ENCODE data around the gene SYTL5.

Gene SYTL5

GRCh38 chrX:38028300-38028699 is 21.9 kb downstream of the SYTL5 start:
- DNase-seq, result no peak

GRCh38 chrX:38036466-38036865 is 30.1 kb downstream of the SYTL5 start:
- DNase-seq, result no peak

GRCh38 chrX:38038501-38038900 is 32.1 kb downstream of the SYTL5 start:
- DNase-seq, result no peak

DNA sequence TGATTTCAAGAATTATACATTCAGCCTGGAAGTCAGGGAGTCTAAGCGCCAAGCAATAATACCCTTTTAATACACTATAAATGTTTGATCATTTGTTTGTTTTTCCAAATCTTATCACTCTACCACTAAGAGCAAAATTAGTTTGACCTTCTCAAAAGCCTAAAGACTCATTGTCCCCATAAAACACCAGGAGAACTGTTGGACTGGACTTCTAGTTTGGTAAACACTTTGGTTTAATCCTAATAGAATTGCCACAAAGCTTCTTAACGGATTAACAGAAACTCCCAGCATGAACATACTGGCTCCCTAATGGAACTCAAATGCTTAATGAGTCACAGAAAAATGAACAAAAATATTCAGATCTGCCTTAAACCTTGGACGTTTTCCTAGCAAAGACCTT is 34.9 kb downstream of the SYTL5 start:
- no peak for DNase-seq

- DNase-seq, result no peak
Observed at GRCh38 chrX:38044701-38045100, 38.3 kb downstream of the SYTL5 start.

DNA sequence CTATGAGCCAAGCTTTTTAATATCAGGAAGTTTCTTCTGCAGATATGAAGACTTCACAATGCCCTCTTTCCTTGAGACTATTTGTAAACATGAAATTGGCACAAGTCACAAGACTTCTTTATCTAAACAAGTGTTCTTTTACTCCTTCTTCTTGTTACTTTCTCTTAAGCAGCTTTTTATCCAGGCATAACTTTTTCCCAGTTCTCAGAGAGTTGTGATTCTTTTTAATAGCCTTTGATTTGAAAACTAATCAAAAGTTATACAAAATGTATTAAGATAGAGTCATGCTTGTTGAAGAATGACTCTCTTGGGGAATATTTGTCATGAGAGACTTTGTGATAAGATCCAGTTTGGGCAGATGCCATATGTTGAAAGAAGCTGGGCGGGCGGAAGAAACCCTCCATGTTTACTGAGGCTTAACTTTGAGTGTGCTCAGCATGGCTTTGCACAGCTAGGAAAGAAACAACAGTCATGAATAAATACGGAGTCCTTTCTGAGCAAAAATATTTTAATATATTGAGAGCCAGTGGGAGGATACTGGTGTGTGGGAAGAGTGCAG is 39.3 kb downstream of the SYTL5 start:
- DNase-seq, result no peak

GRCh38 chrX:38048886-38049285 is 42.5 kb downstream of the SYTL5 start:
- DNase-seq, result no peak

DNA sequence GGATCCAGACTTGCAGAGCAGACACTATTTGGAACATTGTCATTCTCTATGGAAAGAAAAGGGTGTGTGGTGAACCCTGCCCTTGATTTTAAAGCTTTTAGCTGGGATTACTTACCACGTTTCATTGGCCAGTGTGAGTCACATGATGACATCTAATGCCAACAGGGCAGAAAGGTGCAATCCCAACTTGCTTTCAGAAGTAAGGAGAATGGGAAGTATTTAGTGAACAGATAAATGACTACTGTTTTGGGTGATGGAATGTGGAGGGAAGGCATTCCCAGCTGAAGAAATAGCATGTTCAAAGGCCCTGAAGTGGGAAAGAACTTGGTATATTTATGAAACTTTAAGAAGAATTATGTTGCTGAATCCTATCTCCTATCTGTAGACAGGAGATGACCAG is 44.5 kb downstream of the SYTL5 start:
- no peak for DNase-seq

DNA sequence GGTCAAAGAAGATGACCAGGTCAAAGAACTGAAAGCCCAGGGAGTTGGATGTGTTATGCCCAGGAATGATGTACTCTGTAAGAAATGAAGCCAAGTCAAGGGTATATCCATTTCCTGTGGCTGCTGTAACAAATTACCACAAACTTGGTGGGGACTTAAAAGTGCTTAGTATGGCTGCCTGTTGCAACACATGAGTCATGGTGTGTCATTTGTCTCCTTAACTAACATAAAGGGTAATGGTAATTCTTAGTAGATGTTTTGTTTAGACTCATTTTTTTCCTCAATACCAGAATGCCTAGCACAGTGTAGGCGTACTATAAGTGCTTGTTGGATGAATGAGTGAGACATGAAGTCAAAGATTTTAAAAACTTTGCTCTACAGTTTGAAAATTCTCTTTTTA is 45.7 kb downstream of the SYTL5 start:
- no peak for DNase-seq

DNA sequence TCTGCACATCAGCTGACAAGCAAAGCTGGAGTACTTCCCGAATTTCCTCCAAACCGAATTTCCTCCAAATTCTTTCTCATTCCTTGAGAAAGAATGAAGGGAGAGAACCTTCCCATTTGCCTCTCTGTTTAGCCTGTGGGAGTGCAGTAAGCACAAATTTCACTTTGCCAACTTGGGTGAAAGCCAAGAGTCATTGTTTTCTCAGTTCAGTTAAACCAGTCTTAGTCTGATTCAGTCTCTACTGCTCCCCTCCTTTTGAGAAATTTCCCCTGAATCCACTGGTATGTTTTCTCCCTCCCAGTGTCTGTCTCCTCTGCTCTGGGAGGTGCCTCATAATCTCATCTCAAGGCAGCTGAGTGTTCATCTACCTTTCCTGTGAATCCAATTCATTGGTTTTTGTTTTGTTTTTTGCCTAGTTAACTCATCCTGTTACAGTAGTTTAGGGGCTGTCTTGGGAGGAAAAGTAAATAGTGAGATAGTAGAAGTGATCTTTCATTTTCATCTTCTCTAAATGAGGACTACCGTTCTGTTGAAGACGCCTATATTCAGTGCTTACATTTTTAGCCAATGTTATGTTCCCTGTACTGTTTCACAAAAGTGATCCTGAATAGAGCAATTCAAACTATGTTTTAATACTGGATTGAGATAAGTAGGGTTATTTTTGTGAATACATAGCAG is 49.0 kb downstream of the SYTL5 start:
- DNase-seq, result no peak

DNA sequence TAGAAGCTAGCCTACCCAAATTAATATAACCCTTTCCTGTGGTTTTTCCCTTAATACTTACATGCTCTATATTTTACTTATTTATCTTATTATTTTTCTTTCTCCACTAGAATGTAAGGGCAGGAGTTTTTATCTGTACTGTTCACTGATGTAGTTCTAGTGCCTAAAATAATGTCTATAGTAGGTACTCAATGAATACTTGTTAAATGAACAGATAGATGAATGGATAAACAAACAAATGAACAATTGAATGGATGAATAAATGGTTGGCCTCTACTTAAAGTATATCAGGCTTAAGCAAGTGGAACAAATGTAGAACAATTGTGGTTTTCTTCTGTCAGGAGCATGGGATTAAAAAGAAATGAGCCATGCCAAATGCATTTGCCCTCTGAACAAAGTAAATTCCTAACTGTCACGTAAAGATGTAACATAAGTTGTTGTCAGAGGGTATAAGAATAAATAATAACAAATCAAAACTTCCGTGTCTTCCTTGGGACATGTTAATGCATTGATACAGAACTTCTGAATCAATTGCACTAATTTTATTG is 54.1 kb downstream of the SYTL5 start:
- DNase-seq, result no peak

DNA sequence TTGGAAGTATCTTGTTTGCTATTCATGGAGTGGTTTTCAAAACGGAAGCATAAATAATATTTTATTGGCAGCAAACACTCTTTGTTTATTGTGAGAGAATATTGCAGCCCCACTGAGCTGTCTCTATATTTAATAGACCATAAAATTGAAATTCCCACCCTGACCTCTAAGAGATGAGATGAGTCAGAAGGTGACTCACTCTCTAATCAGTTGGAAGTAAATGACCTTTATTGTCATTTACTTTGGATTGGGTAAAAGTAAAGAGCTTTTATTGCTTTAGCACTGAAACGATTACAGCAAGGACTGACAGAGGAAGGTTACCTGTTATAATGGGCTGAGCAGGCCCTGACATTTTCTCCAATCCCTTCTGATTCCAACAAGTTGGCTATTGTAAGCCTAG is 55.0 kb downstream of the SYTL5 start:
- no peak for DNase-seq

DNA sequence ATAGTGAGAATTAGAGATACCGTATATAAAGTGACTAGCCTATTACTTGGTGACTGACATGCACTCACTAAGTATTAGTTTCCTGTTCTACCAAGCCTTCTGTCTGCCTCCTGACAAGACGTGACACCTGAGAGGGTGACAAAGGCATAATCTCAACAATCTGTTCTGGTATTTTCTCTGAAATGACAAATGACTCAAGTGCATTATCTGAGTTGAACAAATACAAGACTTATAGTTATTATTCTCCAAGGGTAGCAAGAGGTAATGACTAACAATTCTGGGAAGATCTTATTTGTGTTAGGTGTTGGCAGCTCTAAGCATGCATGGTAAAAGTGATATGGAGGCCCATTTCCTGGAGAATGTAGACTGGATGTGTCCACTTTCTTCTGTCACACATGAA is 60.6 kb downstream of the SYTL5 start:
- no peak for DNase-seq

DNA sequence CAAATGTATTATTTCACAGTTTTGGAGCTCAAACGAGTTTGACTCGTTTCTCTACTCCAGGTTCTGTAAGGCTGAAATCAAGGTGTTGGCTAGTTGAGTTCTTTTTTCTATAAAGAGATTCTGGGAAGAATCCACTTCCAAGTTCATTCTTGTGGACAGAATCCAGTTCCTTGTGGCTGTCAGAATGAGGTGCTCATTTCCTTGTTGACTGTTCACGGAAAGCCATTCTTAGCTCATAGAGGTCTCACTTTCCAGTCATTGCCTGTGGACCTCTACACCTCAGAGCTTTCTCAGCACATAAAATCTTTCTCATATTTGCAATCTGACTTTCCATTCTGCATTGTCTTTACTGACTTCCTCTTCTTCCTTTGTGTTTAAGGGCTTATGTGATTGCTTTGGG is 62.9 kb downstream of the SYTL5 start:
- no peak for DNase-seq

DNA sequence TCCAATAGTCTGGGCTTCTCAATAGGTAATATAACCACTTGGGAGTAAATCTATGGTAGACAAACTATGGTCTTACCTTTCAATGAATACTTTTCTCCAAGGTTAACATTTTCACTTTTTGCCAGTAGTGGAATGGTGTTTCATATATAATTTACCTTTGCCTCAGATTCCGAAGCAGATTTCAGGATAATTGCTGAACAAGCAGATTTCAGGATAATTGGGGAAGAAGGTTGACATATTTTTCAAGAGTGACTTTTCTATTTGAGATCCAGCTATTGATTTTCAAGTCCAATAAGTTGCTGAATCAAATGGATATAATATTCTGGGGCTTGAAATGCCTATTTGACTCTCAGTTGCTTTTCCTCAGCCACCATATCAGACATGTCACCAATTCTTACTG is 63.6 kb downstream of the SYTL5 start:
- no peak for DNase-seq

- DNase-seq, result no peak
Observed at GRCh38 chrX:38079463-38079862, 73.1 kb downstream of the SYTL5 start.

GRCh38 chrX:38080808-38081207 is 74.5 kb downstream of the SYTL5 start:
- no peak for DNase-seq

DNA sequence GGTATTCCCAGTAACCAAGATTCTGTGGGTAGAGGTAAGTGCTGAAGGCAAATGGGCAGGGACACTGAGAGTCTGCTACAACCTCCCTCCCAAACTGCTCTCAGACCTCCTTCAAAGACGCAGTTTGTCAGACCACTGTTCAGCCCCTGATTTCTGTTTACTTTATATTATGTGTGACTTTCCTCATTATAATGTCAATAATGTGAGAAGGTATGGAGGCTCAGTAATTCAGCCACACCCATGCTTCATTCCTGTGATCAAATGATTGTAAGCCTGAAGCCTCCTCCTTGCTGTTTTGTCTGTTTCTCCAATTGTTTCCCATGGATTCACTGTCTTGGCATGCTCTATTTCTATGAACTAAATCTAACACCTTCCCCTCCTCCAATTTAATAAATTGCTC is 75.6 kb downstream of the SYTL5 start:
- DNase-seq, result no peak

- DNase-seq, result no peak
Observed at GRCh38 chrX:38082309-38082708, 76.0 kb downstream of the SYTL5 start.

GRCh38 chrX:38085813-38086212 is 79.5 kb downstream of the SYTL5 start:
- DNase-seq, result no peak

DNA sequence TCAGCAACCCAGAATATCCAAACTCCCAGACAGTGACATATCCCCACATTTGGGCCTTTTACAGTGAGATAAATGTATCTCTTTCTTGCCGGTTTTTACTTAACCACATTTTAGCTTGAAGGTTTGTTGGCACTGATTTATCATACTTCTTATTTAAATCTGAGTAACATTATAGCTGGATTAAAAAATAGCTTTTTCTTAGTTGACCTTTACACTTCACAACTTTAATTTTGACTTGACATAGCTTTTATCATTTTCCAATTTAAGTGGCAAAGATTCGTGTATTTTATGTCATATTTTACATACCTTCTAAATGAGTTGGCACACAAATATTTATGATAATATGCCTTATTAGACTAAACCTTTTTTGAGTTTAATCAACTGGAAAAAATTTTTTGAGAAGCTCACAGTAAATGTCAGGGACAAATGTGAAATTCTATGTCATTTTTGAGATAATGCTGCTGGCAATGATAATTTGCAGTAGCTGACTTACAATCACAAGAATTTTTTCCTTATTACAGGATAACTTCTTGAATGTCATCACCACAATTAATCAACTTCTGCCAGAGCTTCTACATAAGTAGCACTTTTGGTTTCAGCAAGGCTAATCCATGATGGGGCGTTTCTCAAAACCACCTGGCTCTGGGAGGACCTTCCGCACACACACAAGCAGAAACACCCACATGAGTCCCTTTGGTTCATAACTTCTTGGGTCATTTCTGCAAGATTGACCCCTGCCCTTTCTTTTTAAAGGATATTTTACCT is 80.3 kb downstream of the SYTL5 start:
- no peak for DNase-seq

DNA sequence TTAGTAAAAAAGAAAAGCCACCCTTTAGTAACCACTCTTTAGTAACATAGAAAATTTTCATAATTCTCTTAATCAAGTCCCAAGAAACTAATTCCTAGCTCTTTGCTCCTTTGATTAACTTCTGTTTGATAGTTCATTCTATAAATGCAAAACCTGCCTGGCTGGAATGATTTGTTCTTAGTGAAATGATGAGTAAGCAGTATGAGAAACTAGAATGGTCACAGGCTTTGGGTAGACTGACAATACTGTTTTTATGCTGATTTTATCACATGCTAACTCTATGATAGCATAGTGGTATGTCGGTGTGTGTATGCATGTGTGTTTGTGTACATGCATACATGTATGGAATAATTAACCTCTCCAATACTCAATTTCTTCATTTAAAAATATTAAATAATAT is 81.2 kb downstream of the SYTL5 start:
- no peak for DNase-seq

GRCh38 chrX:38089173-38089982 is 83.0 kb downstream of the SYTL5 start:
- no peak for DNase-seq
